GM12801 (cell line): ENCODE data around the gene CCDC33.

Experiments used
- TF ChIP-seq, protein P1 (sequence below): IDR thresholded peaks from one replicate; pipeline ENCODE4 v1.5.1; 2011; ENCODE audit warnings: control low read depth; ENCODE audit not compliant: insufficient read length; ENCODE audit errors: extremely low read depth

Gene CCDC33

DNA sequence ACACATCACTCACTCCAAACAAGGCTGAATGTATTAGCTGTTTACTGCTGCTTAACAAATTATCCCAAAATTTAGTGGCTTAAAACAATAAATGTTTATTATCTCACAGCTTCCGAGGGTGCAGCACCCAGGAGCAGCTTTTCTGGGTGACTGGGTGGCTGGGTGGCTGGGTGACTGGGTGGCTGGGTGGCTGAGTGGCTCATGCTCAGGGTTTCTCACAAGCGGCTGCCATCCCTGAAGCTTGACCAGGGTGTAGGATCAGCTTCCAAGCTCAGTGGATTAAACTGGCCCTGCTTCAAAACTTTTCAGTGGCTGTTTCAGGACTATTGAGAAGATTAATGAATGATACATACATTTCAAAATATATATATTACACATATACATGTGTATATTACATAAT is 133.6 kb downstream of the CCDC33 start:
- TF ChIP-seq, protein P1, sequence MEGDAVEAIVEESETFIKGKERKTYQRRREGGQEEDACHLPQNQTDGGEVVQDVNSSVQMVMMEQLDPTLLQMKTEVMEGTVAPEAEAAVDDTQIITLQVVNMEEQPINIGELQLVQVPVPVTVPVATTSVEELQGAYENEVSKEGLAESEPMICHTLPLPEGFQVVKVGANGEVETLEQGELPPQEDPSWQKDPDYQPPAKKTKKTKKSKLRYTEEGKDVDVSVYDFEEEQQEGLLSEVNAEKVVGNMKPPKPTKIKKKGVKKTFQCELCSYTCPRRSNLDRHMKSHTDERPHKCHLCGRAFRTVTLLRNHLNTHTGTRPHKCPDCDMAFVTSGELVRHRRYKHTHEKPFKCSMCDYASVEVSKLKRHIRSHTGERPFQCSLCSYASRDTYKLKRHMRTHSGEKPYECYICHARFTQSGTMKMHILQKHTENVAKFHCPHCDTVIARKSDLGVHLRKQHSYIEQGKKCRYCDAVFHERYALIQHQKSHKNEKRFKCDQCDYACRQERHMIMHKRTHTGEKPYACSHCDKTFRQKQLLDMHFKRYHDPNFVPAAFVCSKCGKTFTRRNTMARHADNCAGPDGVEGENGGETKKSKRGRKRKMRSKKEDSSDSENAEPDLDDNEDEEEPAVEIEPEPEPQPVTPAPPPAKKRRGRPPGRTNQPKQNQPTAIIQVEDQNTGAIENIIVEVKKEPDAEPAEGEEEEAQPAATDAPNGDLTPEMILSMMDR = no peak

DNA sequence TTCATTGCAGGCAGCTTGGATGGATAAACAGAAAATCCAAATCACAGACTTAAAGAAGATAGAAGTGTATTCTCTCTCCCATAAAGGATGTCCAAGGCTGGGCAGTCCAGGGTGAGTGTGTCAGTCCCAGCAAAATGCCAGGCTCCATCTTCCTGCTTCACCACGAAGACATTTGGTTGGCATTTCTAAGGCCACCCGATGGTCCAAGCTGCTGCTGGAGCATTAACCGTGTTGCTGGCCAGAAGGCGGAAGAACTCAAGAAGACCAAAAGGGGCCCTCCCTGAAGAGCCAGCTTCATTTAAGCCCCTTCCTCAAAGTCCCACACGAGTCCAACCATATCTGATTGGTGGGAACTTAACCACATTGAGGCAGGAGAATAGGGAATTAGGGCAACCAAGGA is 134.3 kb downstream of the CCDC33 start:
- TF ChIP-seq, protein P1 = no peak

DNA sequence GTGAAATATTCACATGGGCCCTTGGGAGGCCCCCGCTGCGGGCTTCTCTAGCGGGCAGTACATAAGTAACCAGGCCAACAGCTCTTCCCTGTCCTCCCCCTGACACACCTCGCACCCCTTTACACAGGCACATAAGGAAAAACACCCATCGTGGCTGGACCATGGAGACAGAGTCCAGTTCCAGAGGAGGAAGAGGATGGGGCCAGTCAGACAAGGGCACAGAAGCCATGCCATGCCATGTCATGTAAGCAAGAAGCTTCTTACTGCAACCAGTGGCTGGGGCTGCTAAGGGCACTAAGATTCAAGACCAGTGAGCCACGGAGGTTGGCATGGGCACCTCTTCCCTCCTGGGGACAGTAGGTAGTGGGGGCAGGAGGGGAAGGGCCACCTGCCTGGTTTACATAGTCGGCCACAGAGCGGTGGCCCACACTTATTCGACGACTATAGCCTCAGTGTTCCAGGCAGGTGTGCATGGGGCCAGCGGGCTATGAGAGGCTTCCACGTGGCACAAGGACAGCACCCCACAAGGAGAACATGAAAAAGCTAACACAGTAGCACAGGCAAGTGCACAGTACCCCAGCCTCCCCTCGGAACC is 137.0 kb downstream of the CCDC33 start:
- TF ChIP-seq, protein P1 = no peak

DNA sequence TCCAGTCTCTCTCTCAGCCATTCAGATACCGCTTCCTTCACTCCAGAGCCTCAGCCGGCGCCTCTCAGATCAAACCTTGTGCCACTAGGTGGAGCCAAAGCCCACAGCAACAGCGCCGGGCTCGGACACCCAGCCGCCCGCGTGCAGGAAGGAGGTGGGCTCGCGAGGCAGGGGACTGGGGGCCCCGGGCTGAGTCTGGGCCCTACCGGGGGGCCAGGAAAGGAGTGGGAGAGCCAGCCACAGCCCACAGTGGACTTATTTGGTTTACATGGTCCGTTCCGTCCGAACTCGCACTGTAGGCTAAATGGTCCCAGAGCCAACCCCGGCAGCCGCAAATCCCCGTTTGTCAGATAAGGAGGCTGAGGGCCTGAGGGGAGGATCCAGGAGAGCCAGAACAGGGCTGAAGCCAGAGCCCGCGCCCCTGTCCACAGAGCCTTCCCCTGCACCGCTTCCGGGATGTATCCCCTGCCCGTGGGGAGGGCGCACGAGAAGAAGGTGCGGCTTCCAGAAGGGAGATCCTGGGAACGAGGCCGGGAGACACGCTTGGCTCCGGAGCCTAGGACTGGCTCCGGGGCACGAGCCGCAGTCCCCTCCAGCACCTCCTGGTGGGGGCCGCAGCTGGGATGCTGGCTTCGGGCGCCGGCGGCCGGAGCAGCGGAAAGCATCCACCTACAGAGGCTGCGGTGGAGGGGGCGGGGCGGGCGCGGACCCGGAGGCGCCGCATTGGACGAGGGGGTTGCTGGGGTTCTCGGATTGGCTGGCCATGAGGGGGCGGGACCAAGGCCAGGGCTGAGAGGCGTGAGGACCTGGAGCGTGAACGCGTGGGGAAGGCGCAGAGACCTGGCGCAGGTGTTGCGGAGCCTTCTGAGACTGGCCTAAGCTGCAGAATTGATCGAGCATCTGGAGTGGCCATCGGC is 137.9 kb downstream of the CCDC33 start:
- TF ChIP-seq, protein P1 = no peak

DNA sequence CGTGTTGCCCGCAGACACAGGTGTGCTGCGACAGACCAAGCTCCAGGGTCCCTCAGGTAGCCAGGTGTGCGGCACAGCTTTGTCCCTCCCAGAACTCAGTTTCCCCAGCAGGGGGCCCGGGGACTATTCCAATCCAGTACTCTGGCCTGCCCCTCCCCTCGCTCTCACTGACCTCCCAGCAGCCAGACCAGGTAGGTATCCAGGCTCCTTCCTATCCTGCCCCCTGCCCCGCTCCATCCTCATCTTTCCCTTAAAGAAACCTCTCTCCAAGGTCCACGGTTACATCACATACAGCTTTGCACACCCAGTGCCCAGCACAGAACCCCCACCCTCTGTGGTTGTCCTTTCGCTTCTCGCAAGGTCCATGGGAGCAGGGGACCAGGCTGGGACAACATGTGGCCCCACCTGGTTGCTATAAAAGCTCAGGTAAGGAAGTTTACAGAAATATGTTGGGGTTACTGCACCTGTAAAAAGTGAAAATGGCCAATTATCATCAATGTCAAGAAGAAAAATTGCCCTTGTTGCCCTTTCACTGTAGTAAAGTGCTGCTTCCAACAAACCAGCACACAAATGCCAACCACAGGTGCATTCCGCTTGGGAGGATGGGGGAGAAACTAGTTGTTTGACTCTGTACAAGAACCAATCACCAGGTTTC is 138.6 kb downstream of the CCDC33 start:
- TF ChIP-seq, protein P1 = no peak

DNA sequence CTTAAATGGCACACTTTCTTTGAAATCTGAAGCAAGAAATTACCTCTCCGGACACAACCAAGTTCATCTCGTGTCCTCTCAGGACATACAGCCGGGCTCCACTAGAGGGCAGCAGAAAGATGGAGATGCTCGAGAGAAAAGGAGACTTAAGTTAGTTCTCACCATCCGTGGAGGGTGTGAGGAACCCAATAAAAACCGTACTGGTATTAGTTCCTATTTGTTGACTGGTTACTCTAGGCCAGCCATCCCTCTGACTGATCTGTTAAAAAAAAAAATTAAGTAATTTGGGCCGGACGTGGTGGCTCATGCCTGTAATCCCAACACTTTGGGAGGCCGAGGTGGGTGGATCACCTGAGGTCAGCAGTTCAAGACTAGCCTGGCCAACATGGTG is 139.2 kb downstream of the CCDC33 start:
- TF ChIP-seq, protein P1 = peak; percentile 80

DNA sequence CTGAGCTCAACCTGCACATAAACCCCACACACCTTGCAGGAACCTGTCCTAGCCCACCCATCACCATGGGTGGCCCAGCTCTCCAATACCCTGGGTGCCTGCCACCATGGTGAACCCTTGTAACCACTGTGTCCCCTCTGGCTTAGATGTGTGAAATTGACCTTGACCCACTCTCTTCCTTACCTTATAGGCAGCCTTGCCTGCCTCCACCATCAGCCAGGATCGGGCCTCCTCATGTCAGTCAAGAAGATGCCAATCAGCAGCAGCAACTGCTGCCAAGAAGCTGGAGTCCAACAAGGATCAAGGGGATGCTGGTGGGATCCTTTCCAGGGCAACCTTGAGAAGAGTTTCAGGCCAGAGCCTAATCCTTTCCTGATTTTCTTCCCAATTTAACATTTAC is 140.1 kb downstream of the CCDC33 start:
- TF ChIP-seq, protein P1 = no peak
